Keratinocyte (primary cell): ENCODE measurements around the gene NAV3.

Source experiments
- EZH2 ChIP-seq: IDR thresholded peaks from one replicate; pipeline ENCODE4 v1.6.1; 2012; ENCODE audit warnings: inconsistent platforms, mild to moderate bottlenecking, low read length, moderate library complexity
- TF ChIP-seq, protein P1 (sequence below), 3 experiments: IDR thresholded peaks in 1 of 3; conservative IDR thresholded peaks in 1 of 3; optimal IDR thresholded peaks in 1 of 3; 2 replicates in 2 of 3; 3 replicates in 1 of 3; pipeline versions ENCODE3 to v1.5.1; 2011; ENCODE audit warnings: low read length in 3 of 3, mild to moderate bottlenecking in 3 of 3, moderate library complexity in 2 of 3, control low read depth in 1 of 3, inconsistent platforms in 1 of 3; ENCODE audit not compliant: insufficient read depth in 2 of 3; ENCODE audit errors: extremely low read depth in 1 of 3

DNA sequence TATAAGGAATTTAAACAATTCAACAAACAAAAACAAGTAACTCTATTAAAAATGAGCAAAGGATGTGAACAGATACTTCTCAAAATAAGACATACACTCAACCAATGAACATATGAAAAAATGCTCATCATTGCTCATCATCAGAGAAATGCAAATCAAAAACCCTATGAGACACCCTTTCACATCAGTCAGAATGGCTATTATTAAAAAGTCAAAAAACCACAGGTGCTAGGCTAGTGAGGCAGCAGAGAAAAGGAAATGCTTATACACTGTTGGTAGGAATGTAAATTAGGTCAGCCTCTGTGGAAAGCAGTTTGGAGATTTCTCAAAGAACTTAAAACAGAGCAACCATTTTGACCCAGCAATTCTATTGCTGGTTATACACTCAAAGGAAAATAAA, 52.0 kb downstream of the NAV3 start:
- TF ChIP-seq EZH2: no peak
- TF ChIP-seq, protein P1, sequence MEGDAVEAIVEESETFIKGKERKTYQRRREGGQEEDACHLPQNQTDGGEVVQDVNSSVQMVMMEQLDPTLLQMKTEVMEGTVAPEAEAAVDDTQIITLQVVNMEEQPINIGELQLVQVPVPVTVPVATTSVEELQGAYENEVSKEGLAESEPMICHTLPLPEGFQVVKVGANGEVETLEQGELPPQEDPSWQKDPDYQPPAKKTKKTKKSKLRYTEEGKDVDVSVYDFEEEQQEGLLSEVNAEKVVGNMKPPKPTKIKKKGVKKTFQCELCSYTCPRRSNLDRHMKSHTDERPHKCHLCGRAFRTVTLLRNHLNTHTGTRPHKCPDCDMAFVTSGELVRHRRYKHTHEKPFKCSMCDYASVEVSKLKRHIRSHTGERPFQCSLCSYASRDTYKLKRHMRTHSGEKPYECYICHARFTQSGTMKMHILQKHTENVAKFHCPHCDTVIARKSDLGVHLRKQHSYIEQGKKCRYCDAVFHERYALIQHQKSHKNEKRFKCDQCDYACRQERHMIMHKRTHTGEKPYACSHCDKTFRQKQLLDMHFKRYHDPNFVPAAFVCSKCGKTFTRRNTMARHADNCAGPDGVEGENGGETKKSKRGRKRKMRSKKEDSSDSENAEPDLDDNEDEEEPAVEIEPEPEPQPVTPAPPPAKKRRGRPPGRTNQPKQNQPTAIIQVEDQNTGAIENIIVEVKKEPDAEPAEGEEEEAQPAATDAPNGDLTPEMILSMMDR (optimal IDR thresholded peaks at IDR 0.05 in 1 of 3, IDR thresholded peaks at IDR 0.05 in 1 of 3, conservative IDR thresholded peaks at IDR 0.05 in 1 of 3; ENCODE audit: extremely low read depth in 1 of 3, insufficient read depth in 2 of 3, low read length in 3 of 3): no peak
